Left lobe of liver (tissue), 2 donors: ENCODE measurements around the gene VWF. TPM values are rescaled to one million over a fixed set of nuclear protein-coding genes. Genes with fewer than 3 reads are reported as not detected.

Source experiments
- ATAC-seq: fragments of 200-7000 bp; cut with Tn5 transposase; one replicate; pipeline ENCODE4 v1.9.1; 2020; ENCODE audit warnings: mild to moderate bottlenecking, moderate library complexity
- DNase-seq: peaks from one replicate; pipeline ENCODE4 v3.0.0-alpha.2; 2020; ENCODE audit warnings: low spot score
- total RNA-seq: library from RNA; stranded (reverse); gene quantifications from one replicate; pipeline ENCODE4 v1.2.1, GENCODE V29; 2021
- donor health status: DM: no; HTN: no; CAD: no; lungs with moderate emphysema.
- donor health status: DM: no; HTN: yes; CAD: no.

VWF gene
- total RNA-seq, 1 donor from 2014 or later, result 6.4 TPM

GRCh38 chr12:6080149-6081045 lies 44.1 kb downstream of the VWF start:
- DNase-seq (no peak), ATAC-seq (no peak)

- ATAC-seq (no peak), DNase-seq (no peak)
Observed at GRCh38 chr12:6078398-6079096, 45.9 kb downstream of the VWF start.

- DNase-seq (no peak), ATAC-seq (no peak)
Observed at GRCh38 chr12:6077692-6078083, 46.8 kb downstream of the VWF start.

GRCh38 chr12:6076776-6077691 lies 47.4 kb downstream of the VWF start:
- no peak for DNase-seq
- no peak for ATAC-seq

- no peak for ATAC-seq
- DNase-seq, result no peak
Observed at GRCh38 chr12:6076346-6076745, 48.1 kb downstream of the VWF start.

- ATAC-seq (peak; percentile 4), DNase-seq (no peak)
Observed at GRCh38 chr12:6074979-6075585, 49.4 kb downstream of the VWF start.

GRCh38 chr12:6074427-6074826 lies 50.0 kb downstream of the VWF start:
- DNase-seq, result no peak
- ATAC-seq, result no peak

- peak; percentile 73 for DNase-seq
- ATAC-seq, result peak; percentile 69
Observed at GRCh38 chr12:6073426-6073825, 51.0 kb downstream of the VWF start.

- ATAC-seq (no peak), DNase-seq (no peak)
Observed at GRCh38 chr12:6072302-6072752, 52.1 kb downstream of the VWF start.

GRCh38 chr12:6071589-6071988 lies 52.9 kb downstream of the VWF start:
- DNase-seq, result no peak
- no peak for ATAC-seq

- peak; percentile 74 for ATAC-seq
- peak; percentile 90 for DNase-seq
Observed at GRCh38 chr12:6070472-6071257, 53.8 kb downstream of the VWF start.

- ATAC-seq (no peak), DNase-seq (no peak)
Observed at GRCh38 chr12:6069437-6070093, 54.9 kb downstream of the VWF start.

- no peak for DNase-seq
- ATAC-seq, result no peak
Observed at GRCh38 chr12:6068227-6068626, 56.2 kb downstream of the VWF start.

- ATAC-seq (peak; percentile 75), DNase-seq (peak; percentile 76)
Observed at GRCh38 chr12:6067152-6067916, 57.1 kb downstream of the VWF start.

- no peak for ATAC-seq
- no peak for DNase-seq
Observed at GRCh38 chr12:6066651-6067050, 57.8 kb downstream of the VWF start.

GRCh38 chr12:6065863-6066199 lies 58.6 kb downstream of the VWF start:
- no peak for DNase-seq

GRCh38 chr12:6065131-6065862 lies 59.2 kb downstream of the VWF start:
- ATAC-seq (no peak), DNase-seq (no peak)

More at GRCh38 chr12:6065863-6066199, 58.6 kb downstream of the VWF start:
- no peak for ATAC-seq
